Measurements from ENCODE around the gene NF2.
"Not testable (repeated sequence)": the region's sequence is repeated elsewhere in the genome, so short reads cannot be mapped to it uniquely, and the experiment has no call there.

The NF2 gene

DNA sequence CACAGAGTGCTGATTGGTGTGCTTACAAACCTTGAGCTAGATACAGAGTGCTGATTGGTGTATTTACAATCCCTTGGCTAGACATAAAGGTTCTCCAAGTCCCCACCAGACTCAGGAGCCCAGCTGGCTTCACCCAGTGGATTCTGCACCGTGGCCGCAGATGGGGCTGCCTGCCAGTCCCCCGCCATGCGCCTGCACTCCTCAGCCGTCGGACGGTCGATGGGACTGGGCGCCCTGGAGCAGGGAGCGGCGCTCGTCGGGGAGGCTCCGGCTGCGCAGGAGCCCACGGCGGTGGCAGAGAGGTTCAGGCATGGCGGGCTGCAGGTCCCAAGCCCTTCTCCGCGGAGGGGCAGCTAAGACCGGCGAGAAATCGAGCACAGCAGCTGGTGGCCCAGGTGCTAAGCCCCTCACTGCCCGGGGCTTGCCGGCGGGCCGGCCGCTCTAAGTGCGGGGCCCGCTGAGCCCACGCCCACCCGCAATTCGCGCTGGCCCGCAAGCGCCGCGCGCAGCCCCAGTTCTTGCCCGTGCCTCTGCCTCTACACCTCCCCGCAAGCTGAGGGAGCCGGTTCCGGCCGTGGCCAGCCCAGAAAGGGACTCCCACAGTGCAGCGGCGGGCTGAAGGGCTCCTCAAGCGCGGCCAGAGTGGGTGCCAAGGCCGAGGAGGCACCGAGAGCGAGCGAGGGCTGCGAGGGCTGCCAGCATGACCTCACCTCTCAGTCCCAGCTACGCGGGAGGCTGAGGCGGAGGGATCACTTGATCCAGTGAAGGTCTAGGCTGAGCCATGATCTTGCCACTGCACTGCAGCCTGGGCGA is 5.4 kb upstream of the NF2 start:
- DNase-seq, result not testable (repeated sequence)

DNA sequence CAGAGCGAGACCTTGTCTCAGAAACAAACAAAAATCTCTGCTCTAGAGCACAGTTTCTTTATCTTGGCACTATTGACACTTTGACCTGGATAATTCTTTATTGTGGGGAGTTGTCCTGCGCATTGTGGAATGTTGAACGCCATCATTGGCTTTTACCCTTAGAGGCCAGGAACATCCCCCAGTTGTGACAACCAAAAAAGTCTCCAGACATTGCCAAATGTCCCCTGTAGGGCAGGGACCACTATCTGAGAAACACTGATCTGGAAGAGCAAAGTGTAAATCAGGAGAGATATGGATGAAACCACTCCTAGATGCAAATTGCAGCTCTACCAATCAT is 4.8 kb upstream of the NF2 start:
- DNase-seq, result no peak

DNA sequence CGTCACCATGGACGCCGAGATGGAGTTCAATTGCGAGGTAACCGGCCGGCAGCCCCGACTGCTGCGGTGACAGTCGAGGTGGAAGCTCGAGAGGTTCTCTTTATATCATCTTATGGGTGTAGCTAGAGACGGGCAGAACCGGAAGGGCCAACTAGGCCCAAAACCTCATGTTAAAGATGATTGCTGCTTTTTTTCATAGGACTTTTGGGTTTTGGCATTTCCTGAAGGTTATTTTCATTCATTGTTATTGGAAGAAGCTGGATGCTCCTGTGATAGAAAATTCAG is 585 bp downstream of the NF2 start:
- DNase-seq, result peak; percentile 61

DNA sequence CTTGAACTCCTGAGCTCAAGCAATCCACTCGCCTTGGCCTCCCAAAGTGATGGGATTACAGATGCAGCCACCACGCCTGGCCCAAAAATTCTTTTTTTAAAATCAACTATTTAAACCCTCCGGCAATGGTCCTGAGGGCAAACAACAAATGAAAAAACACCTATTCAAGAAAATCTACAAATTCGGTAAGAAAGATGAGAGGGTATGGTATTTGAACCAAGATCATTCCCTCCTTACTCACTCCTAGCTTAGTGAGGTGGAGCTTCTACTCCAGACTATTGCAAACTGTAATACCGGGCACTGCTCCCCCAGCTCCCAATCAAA is 2.1 kb downstream of the NF2 start:
- DNase-seq, result no peak

DNA sequence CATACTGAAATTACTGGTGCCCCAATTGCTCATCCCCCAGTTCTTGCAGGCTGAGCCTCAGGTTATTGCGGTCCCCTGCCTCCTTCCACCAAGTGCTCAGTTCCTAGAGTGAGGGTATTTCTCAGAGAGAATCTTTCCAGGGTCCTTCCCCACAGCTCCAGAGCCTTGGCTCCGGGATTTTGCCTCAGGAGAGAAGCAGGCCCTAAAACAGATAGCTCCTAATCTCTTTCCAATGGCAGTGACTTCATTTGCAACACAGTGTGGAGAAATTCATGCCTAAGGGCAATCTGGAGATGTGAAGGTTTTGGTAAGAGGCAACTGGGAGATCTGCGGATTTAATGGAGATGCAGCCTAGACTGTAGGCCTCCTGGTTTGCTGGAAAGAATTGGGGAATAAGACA is 2.9 kb downstream of the NF2 start:
- no peak for DNase-seq

DNA sequence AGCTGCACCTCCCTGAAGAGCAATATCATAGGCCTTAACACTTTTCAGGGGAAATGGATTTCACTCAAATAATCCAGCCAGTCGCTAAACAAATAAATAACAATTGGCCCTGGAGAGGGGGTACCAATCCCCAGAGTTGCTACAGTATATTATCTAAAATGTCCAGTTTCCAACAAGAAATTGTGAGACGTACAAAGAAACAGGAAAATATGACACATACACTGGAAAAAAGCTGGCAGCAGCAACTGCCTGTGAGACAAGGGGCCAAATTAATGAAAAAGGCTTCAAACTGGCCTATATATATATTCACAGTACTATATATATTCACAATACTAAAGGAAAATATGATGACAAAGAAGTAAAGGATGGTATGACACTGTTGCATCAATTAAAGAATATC is 4.0 kb downstream of the NF2 start:
- no peak for DNase-seq

DNA sequence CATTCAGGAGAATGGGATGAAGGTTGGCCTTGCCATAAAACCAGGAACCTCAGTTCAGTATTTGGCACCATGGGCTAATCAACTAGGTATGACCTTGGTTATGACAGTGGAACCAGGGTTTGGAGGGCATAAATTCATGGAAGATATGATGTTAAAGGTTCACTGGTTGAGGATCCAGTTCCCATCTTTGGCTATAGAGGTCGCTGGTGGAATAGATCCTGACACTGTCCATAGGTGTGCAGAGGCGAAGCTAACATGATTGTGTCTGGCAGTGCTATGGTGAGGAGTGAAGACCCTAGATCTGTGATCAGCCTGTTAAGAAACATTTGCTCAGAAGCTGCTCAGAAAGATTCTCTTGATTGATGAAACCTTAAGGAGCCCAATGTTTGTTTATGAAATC is 5.7 kb downstream of the NF2 start:
- DNase-seq, result peak; percentile 45

DNA sequence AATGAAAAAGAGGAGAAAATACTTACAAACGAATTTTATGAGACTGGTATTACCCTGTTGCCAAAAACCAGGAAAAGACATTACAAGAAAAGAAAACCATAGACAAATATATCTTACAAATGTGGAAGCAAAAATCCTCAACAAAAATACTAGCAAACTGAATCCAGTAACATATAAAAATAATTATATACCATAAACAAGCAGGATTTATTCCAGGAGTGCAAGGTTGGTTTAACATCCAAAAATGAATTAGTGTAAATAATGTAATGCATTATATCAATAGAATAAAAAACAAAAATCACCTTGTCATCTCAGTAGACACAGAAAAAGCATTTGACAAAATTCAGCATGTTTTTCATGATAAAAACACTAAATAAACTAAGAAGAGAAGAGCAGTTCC is 7.3 kb downstream of the NF2 start:
- no peak for DNase-seq

DNA sequence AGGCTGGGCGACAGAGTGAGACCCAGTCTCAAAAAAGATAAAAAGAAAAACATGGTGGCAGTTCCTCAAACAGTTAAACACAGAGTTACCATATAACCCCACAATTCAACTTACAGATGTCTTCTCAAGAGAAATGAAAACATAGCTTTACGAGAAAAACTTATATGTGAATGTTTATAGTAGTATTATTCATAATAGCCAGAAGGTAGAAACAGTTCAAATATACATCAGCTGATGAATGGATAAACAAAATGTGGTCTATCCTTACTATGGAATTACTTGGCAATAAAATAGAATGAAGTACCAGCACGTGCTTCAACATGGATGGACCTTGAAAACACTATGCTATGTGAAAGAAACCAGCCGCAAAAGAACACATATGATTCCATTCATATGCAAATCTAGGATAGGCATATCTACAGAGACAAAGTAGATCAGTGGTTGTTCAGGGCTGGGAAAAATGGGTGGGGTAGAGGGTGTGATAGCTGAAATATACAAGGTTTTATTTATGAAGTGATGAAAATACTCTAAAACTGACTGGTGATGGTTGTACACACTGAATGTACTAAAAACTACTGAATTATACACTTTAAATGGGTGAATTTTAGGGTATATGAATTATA is 12.4 kb downstream of the NF2 start:
- DNase-seq, result peak; percentile 30

DNA sequence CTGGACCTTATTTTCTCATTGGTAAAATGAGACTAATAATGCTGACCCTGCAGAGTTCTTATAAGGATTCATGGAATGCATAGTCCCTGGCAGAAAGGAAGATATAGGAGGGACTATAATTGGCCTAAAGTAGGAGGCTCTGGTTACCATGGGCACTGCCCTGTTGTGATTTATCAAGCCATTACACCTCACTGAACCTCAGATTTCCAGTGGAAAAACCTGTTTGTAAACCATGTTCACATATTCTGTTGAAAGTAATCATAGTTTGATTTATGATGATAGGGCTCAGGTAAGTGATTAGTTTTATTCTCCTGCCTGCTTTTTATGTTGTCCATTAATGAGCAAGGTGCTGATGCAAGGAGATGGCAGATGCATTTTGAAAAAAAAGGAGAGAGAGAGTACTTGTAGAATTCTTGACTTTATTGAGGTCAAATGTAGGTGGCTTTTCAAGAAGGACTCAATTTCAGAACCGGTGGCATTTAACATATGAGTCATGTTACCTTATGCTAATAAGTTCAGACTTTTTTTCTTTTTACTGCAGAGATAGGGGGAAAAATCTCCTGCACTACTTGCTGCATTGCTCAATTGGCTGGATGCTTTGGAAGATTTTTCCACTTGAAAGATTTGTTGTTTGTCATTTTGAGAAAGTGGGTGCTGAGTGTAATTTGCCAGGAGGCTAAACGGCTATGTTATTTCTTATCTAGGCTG is 14.6 kb downstream of the NF2 start:
- no peak for DNase-seq

DNA sequence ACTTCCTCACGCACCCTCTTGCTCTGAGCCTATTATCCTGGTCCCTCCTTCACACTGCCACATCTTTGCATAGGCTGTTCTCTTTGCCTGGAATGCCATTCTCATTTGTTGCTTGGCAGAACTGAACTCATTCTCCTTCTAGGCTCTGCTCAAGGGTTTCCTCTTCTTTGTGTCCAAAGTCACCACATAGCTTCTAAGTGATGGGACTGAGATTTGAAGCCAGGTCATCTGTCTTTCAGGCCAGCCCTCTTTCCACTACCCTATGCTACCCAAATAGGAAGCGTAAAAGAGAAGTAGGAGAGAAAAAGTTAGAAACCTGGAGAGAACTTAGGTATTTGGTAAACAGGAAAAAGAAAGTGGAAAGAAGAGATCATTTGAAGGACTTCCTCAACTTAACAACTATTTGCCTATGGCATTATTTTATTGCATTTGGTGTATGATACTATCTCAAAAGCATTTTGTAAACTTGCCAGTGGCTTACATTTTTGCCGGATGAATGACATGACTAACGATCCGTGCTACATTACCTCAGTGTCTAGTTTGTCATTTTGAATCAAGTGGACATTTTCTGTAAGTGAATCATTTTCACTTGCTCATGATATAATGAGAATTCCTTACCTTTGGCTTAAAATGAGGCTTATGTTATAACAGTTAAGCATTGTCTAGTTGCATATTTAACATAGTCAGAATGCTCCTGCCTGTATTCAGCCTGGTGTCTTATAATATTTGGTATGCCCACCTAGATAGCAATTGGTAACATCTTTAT is 18.5 kb downstream of the NF2 start:
- DNase-seq, result peak; percentile 50

DNA sequence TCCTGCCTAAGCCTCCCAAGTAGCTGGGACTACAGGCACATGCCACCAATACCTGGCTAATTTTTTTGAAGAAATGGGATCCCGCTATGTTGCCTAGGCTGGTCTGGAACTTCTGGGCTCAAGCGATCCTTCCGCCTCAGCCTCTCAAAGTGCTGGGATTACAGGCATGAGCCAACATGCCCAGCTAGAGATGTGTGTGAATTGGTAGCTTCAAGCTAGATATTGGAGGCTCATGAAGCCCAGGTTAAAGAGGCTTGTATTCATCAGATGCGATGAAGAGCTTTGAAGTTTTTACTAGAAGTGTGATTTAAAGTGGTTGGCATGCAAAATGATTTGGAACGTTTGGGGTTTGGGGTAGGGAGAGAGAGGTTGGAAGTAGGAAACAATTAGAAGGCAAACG is 19.6 kb downstream of the NF2 start:
- no peak for DNase-seq

DNA sequence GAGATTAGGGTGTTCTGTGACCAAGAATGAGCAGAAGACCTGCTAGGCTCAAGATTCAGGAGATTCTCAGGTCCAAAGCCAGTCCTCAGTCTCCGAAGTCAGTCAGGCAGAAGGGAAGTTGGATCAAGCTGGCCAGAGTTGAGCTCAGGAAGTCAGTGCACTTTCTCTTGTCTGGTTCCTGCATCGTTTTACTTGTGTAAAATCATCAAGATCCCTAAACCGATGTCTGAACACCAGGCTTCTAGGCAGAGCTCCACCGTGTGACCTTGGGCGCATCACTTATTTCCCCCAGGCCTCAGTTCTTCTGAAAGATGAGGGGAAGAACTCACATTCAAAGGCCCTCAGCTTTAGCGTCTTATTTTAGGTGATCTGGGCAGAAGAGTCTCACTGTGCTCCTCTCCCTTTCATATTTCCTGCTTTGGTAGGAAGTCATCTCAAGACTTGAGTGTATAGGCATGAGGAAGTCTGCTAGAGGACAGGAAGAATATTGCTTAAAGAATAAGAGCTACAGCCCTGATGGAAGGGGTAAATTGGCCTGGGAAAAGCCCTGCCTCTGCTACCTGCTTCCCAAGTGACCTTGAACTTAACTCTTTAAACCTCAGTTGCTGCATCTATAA is 20.2 kb downstream of the NF2 start:
- peak; percentile 18 for DNase-seq

DNA sequence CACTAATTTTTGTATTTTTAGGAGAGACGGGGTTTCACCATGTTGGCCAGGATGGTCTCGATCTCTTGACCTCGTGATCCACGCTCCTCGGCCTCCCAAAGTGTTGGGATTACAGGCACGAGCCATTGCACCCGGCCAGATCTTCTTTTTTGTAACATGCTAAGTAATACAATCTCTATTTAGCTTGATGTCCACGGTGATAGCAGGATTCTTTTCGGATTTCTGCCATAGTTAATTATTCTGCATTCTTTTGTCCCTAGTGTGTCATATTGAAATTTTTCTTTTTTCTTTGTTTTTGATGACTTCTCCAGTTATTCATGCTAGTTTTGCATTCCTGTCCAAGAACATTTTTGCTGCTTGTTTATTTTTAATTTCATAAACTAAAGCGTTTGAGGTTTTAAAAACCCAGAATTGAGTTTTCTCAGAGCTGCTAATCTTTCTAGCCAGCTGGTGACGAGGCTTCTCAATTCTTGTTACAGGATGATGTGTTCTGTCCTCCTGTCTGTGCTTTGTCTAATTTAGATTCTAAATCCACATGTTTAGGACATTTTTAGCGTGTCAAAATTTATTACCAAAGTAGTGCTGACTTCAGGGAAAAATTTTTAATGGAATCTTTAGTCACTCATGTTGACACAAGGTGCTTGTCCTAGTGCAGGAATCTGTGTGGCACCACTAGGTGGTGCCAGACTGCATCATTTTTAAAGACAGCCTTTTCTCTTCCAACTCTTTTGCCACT is 21.8 kb downstream of the NF2 start:
- DNase-seq, result peak; percentile 82

DNA sequence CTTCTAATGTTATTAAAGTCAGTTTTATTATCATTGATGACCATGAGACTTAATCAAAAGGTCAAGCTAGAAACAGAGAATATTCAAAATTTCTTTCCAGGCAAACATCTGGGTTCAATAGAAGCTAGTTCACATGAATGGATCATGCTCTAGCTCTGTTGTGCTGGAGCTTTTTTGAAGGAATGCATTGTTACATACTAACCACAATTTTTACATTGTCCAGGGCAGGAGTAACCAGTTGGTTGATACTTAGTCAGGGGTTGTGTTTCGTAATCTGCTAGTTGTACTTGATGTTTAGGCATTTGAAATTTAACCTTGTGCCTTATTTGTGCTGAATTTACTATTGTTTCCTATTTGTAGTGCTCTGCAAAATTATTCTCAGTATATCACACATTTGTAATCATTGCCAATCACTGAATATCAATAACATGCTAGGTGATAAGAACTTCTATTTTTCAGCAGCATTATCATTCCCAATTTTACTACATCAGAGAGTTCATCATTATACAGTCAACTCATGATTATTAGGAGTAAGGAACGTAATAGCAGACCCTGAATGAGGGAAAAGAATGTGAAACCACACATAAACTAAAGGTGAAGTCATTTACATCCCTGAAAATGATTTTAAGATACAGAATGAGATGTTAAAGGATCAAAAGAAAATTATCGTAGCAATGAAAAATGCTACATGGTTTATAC is 23.2 kb downstream of the NF2 start:
- peak; percentile 44 for DNase-seq

DNA sequence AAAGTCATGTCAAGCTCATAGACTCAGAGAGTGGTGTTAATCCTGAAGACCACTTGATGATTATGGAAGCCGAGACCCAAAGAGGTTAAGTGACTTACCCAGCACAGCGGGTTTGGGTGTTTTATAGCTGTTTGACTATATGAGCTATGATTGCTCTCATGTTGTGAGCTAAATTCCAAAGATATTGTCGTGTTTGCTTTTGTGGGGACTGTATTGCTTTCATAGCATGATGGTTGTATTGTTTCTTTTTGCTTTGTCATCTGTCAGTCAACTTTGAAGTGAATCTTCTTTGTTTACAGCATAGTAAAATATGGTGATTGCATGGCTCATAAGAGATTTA is 23.7 kb downstream of the NF2 start:
- DNase-seq, result no peak

DNA sequence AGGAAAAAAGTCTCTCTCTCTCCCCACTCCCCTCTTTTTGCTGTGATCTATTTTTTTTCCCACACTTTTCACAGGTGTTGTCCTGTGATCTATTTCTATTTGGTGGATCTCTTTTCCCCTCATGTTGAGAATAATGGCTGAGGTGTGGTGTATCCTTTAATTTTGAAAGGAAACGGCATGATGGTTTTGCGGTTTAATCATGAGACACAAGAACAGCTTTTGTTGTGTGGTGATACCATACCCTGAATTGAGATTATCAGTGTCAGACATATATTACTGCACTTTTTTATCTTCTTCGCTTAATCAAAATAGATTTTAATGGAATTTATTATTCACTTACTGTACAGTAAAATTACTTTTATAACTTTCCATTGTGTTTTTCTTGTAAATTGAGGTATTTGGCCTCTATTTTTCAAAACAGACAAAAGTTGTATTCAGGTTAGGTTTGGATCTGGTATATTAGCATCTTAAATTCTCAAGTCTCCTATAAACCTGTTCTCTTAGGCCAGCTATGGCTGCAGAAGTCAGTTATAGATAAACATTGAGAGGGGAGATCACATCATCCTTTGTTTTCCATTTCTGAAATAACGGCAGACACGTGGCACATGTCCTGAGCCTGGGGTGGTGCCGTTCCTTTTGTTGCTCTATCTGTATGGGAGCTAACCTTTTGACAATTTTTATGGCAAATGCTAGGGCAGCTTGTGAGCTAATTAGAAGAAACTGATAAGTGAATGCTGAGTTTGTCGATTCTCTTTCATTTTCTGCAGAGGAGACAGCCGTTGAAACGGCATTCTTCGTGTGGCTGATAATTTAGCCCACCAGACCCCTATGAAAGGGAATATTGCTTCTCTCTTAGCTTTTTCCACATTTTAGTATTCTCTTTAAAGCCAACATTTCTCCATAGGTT is 25.8 kb downstream of the NF2 start:
- peak; percentile 89 for DNase-seq

DNA sequence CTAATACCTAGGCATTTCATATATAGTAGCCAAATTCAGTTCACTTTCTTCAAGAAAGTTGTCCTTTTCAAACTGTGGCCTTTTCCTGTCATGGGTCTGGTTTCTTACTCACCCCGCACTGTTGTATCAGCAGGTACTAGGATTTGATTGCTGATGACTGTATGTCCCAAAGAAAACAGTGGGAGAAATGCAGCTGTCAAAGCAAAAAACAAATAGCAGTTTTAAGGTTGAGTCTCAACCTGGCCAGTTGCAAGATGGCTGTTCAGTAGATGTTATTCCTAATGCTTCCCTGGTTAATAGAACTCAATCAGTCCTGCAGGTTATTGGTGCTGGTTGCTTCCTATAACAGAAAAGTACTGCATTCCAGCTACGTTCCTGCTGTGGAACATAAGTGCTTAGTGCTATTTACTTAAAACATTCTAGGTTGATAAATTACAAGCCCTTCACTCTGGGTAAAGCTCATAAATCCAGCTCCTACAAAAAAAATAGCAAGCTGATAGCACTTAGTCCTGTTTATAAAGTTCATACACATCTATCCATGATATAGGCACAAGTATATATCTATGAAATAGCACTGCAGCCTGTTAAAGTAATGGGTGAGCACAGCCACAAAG is 26.6 kb downstream of the NF2 start:
- DNase-seq, result no peak

DNA sequence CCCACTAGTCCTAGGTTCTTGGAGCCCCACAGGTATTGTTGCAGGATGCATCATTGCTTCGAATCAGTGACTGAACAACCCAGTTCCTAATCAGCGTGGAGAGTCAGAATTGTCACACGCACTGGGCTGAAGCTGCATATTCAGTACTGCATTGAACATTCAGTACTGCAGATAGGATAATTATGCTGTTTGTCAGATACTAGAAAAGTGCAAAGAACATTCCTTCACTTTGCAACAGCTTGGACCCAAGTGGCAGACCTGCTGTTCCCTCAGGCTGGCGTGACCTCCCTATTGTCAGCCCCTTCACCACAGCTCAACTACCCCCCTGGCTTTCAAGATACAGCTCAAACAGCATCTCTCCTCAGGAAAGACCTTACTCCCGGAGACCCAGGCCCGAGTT is 27.6 kb downstream of the NF2 start:
- no peak for DNase-seq

DNA sequence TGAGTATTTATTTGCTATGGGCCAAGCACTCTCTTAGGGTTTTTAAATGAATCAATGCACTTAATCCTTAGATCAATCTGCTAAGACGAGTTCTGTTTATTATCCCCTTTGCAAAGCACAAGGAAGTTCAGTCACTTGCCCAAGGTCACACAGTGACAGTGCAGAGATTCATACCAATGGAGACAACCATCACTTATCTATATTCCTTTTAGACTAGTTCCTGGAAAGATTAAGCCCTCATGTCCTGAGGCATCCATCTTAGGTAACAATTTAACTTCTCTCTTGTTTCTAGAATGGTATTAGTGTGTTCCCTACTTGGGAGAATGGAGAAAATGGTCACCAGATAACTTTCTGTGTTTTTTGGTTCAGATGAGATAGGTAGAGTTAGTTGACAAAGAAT is 28.3 kb downstream of the NF2 start:
- no peak for DNase-seq

DNA sequence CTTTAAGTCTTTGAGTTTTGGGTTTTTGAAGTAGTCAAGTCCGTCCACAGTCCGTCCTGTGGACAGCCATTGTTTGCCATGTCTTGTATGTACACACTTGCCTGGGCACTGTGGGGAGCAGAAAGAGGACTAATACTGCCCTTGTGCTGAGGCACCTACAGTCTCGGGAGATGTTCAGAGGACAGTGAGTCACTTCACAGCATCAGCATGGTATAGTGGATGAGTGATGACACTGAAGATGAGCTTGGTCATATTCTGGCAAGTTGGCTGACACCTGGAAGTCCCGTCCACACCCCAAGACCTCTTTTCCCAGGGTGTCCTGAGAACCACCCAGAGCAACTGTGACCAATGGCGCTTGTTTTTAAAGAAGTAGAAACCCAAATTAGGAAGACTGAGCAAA is 29.2 kb downstream of the NF2 start:
- no peak for DNase-seq
